ENCODE data around the gene KHK.

KHK gene

GRCh38 chr2:27086724-27087593 lies at the start of gene KHK:
Gene KHK (plus strand): TSS chr2:27086772. CDS start chr2:27087260, 488 bp downstream.
- Histone ChIP-seq H3K27me3 (replicated peaks; ENCODE audit: control insufficient read depth, insufficient read depth, low read length) (no peaks in the 10 kb centered on the region), H3K4me3 (replicated peaks; ENCODE audit: low read depth, low read length) (peak within 1 kb of the TSS; percentile 68), H3K36me3 (ENCODE audit: control insufficient read depth, insufficient read depth, low read length) (no peaks in the 10 kb centered on the region)
- TF ChIP-seq, protein P1, sequence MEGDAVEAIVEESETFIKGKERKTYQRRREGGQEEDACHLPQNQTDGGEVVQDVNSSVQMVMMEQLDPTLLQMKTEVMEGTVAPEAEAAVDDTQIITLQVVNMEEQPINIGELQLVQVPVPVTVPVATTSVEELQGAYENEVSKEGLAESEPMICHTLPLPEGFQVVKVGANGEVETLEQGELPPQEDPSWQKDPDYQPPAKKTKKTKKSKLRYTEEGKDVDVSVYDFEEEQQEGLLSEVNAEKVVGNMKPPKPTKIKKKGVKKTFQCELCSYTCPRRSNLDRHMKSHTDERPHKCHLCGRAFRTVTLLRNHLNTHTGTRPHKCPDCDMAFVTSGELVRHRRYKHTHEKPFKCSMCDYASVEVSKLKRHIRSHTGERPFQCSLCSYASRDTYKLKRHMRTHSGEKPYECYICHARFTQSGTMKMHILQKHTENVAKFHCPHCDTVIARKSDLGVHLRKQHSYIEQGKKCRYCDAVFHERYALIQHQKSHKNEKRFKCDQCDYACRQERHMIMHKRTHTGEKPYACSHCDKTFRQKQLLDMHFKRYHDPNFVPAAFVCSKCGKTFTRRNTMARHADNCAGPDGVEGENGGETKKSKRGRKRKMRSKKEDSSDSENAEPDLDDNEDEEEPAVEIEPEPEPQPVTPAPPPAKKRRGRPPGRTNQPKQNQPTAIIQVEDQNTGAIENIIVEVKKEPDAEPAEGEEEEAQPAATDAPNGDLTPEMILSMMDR (IDR thresholded peaks at IDR 0.05; ENCODE audit: insufficient read depth, low read length, poor library complexity, severe bottlenecking): no peak
- DNase-seq (ENCODE audit: extremely low read depth, insufficient read length): no peak

DNA sequence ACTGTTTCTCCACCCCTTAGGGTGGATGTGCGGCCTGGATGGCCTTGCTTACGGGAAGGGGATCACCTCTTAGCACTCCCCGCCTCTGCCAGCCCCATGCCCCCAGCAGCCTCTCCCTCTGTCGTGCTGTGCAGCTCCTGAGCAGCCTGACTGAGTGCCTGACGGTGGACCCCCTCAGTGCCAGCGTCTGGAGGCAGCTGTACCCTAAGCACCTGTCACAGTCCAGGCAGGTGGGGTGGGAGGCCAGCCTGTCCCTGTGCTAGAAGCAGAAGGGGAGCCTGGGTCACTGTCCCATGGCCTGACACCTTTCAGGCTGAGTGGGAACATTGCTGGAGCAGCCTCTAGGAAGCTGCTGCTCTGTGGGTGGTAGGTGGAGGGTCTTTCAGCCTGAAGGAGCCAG lies 48.6 kb upstream of the KHK start:
- TF ChIP-seq, protein P1 (IDR thresholded peaks at IDR 0.05; ENCODE audit: insufficient read depth, low read length, poor library complexity, severe bottlenecking): no peak
- no peak overlapping the region for H3K4me3 ChIP-seq (replicated peaks; ENCODE audit: low read depth, low read length)
- no peaks in the 10 kb centered on the region for H3K27me3 ChIP-seq (replicated peaks; ENCODE audit: control insufficient read depth, insufficient read depth, low read length)
- DNase-seq (ENCODE audit: extremely low read depth, insufficient read length): no peak
- H3K36me3 ChIP-seq (ENCODE audit: control insufficient read depth, insufficient read depth, low read length): peaks cover 57% of the 10 kb centered on the region

GRCh38 chr2:27038631-27039339 lies 47.8 kb upstream of the KHK start:
- TF ChIP-seq, protein P1 (IDR thresholded peaks at IDR 0.05; ENCODE audit: insufficient read depth, low read length, poor library complexity, severe bottlenecking): no peak
- H3K27me3 ChIP-seq (replicated peaks; ENCODE audit: control insufficient read depth, insufficient read depth, low read length): no peaks in the 10 kb centered on the region
- no peak for DNase-seq (ENCODE audit: extremely low read depth, insufficient read length)
- no peak overlapping the region for H3K4me3 ChIP-seq (replicated peaks; ENCODE audit: low read depth, low read length)
- peaks cover 60% of the 10 kb centered on the region for H3K36me3 ChIP-seq (ENCODE audit: control insufficient read depth, insufficient read depth, low read length)

DNA sequence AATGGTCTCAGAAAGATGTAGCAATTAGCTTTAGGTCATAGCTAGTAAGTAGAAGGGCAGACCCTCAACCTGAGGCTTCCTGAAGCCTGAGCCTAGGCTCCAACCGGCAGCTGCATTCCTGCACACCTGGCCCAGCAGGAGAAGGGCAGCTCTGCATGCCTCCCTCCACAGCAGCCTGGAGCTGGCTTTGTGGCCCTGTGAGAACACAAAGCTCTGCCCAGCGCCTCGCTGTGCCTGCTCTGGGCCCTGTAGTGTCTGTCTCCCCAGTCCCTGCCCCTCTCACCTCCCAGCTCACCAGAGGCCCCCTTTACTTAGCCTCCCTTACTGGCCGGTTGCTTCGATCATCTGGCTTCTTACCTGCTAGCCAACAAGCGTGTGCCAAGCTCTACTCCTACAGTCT lies 47.1 kb upstream of the KHK start:
- Histone ChIP-seq H3K4me3 (replicated peaks; ENCODE audit: low read depth, low read length) (no peak overlapping the region), H3K27me3 (replicated peaks; ENCODE audit: control insufficient read depth, insufficient read depth, low read length) (no peaks in the 10 kb centered on the region), H3K36me3 (ENCODE audit: control insufficient read depth, insufficient read depth, low read length) (peaks cover 60% of the 10 kb centered on the region)
- TF ChIP-seq, protein P1 (IDR thresholded peaks at IDR 0.05; ENCODE audit: insufficient read depth, low read length, poor library complexity, severe bottlenecking): no peak
- DNase-seq (ENCODE audit: extremely low read depth, insufficient read length): no peak

DNA sequence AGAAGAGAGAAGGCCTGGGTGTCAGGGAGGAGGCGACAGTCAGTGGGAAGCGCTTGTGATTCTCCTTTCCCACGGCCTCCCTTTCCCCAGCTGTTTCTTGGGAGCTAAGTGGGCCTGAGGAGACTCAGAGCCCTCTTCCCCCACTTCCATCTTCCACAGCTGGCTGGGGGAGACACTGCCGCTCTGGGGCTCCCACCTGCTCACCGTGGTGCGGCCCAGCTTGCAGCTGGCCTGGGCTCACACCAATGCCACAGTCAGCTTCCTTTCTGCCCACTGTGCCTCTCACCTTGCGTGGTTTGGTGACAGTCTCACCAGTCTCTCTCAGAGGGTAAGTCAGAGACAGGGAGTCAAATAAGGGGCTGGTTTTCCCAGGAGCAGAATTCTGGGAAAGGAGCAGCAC lies 46.7 kb upstream of the KHK start:
- Histone ChIP-seq H3K36me3 (ENCODE audit: control insufficient read depth, insufficient read depth, low read length) (peaks cover 59% of the 10 kb centered on the region), H3K4me3 (replicated peaks; ENCODE audit: low read depth, low read length) (no peak overlapping the region), H3K27me3 (replicated peaks; ENCODE audit: control insufficient read depth, insufficient read depth, low read length) (no peaks in the 10 kb centered on the region)
- DNase-seq (ENCODE audit: extremely low read depth, insufficient read length): no peak
- TF ChIP-seq, protein P1 (IDR thresholded peaks at IDR 0.05; ENCODE audit: insufficient read depth, low read length, poor library complexity, severe bottlenecking): no peak

All from GM06990 (cell line).